Esophagus squamous epithelium (tissue), 4 donors: ENCODE measurements around the gene MRPL37.

Experiments
- CTCF ChIP-seq, 6 experiments: fragments of 450-650 bp in 4 of 6; fragments of 200-600 bp in 2 of 6; sonication (generic) in 2 of 6; IDR thresholded peaks; one replicate each; pipeline ENCODE4 v1.5.1; 2016 to 2019; ENCODE audit warnings: antibody characterized with exemption in 6 of 6, mild to moderate bottlenecking in 4 of 6, moderate library complexity in 4 of 6
- POLR2A ChIP-seq, 4 donors: fragments of 450-650 bp; IDR thresholded peaks; one replicate each; pipeline ENCODE4 v1.6.1; 2017; ENCODE audit warnings: antibody characterized with exemption in 4 of 4, mild to moderate bottlenecking in 4 of 4, moderate library complexity in 3 of 4

GRCh38 chr1:54220004-54220811 lies 20.2 kb downstream of the MRPL37 start:
- TF ChIP-seq POLR2A (IDR thresholded peaks at IDR 0.05): no peak
- TF ChIP-seq CTCF (IDR thresholded peaks at IDR 0.05): no peak
